CD1c-positive myeloid dendritic cell (primary cell): Measurements from ENCODE around the gene PSMF1.

ENCODE experiments used
- DNase-seq: peaks from one replicate; pipeline ENCODE4 v3.0.0-alpha.2; 2016; ENCODE audit errors: extremely low spot score

PSMF1 gene

GRCh38 chr20:1164871-1165270 lies 46.5 kb downstream of the PSMF1 start:
- no peak for DNase-seq

GRCh38 chr20:1165521-1165920 lies 47.1 kb downstream of the PSMF1 start:
- DNase-seq, result no peak

DNA sequence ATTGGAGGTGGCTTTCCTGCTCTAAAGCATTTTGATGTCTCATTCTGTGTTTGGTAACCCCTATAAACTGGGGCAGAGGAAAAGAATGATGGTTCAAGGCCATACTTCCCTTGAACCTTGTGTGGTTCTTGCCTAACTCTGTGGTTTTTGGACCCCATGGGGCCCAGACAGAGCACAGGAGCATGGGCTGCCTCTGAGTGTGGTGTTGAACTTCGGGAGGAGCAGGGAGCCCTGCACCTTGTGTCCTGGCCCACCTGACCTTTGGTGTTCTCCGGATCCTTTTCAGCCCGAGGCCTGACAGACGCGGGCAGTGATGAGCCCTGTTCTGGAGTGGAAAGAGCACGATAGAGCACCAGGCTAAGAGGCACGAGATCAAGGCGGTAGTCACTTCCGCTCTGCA lies 47.5 kb downstream of the PSMF1 start:
- DNase-seq, result no peak

GRCh38 chr20:1166948-1167720 lies 48.7 kb downstream of the PSMF1 start:
- no peak for DNase-seq

GRCh38 chr20:1169224-1169623 lies 50.8 kb downstream of the PSMF1 start:
- no peak for DNase-seq

GRCh38 chr20:1171461-1172093 lies 53.2 kb downstream of the PSMF1 start:
- no peak for DNase-seq

DNA sequence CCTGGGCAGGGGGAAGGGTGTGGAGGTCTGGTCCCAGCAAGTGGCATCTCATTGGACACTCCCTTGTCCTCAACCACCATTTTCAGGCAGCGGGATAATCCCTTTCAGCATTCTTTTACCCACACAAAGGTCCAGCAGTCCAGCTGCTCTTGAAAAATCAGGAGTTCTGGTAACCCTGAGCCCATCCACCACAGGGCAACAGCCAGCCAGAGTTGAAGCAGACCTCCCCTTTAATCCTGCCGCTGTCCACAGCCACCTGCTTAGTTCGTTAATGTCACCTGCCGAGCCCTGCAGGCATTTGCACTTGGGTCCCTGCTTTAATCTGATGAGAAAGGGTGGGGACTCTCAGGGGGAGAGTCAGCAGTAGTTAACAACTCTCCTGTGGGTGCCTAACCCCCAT lies 55.3 kb downstream of the PSMF1 start:
- DNase-seq, result no peak

- DNase-seq, result no peak
These were observed 56.4 kb downstream of the PSMF1 start for GRCh38 chr20:1174787-1175186.

DNA sequence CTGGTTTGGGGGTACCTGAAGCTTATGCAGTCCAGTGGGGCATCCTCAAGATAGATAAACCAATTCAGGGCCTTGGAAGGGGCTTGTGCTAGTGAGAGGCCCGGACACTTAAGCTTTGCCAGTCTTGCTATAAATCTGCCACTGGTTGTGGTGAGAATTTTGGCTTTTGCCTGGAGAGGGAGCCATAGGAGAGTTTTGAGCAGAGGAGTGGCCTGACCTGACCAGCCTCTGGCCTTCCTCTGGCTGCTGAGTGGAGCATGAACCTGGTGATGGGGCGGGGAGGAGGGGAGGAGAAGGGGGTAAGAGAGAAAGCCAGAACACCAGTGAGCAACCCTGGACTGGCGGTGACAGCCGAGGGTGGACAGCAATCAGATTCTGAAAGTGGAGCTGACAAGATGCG lies 59.3 kb downstream of the PSMF1 start:
- no peak for DNase-seq

DNA sequence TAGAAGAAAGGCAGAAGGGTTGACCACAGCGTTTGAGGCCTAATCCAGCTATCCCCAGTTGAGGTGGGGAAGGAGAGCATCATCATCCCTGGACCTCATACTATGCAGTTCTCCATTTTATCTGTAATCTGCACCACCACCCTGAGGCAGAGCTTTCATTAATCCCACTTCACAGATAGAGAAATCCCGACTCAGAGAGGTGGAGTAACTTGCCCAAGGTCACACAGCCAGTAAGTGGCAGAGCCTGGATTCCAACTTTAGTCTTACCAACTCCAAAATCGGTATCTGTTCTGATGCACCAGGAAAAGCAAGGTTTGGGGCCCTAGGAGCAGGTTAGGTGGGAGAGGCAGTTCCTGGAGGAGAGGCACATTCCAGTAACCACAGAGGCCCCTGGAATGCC lies 59.7 kb downstream of the PSMF1 start:
- DNase-seq, result no peak

GRCh38 chr20:1178623-1179022 lies 60.2 kb downstream of the PSMF1 start:
- DNase-seq, result no peak

DNA sequence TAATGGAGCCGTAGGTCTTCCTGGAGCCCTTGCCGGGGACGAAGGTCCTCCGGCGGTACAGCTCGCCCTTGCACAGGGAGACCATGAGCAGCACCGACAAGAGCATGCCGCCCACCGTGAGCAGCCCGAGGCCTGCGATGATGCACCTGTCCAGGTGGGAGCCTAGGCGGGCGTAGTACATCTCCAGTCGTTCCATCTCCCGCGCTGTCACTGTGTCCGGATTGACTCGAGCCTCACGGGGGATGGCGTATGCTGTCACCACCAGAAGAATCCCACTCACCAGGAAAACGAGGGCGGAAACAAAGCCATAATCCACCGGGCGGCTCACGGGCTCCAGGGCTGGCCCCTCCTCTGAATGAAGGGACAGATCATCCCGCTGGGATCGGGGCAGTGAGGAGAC lies 62.5 kb downstream of the PSMF1 start:
- no peak for DNase-seq

- DNase-seq, result peak; percentile 51
These were observed 63.7 kb downstream of the PSMF1 start for GRCh38 chr20:1182106-1182505.

DNA sequence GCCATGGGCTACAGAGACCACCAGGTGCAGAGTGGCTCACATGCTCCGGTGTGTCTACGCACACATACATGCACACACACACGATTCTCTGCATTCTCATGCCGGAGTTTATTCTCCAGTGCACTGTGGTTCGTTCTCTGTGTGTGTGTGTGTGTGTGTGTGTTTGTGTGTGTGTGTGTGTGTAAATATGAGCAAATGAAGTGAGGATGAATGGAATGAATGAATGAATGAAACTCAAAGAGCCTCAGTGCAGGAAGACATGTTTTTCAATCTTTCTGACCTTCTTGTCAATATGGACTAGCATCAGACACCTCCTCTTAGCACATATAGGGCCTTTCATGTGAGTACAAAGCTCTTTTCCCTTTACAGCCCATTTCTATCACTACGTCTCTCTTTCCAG lies 64.8 kb downstream of the PSMF1 start:
- DNase-seq, result no peak

DNA sequence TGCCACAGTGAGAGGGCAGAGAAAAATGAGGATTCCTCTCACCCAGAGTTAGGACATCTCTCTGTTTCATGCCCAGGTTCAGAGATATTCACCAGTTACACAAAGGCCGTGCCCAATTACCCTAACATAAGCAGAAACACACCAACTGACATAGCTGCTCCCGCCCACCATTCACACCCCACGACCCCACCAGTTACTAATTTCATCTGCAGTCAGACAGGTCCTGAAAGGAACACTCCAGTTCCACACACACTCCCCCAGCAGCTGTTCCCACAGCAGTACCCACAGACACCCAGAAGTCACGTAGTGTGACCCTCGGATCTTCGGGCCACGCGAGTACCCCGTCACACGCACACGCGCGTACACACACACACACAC lies 65.8 kb downstream of the PSMF1 start:
- no peak for DNase-seq

GRCh38 chr20:1184638-1185315 lies 66.4 kb downstream of the PSMF1 start, which contains the start of gene TMEM74B:
TSS of gene TMEM74B (minus strand) at chr20:1184981. CDS start at chr20:1183801, 1,180 bp downstream.
- no peak for DNase-seq

- no peak for DNase-seq
These were observed 66.9 kb downstream of the PSMF1 start for GRCh38 chr20:1185316-1185741.

DNA sequence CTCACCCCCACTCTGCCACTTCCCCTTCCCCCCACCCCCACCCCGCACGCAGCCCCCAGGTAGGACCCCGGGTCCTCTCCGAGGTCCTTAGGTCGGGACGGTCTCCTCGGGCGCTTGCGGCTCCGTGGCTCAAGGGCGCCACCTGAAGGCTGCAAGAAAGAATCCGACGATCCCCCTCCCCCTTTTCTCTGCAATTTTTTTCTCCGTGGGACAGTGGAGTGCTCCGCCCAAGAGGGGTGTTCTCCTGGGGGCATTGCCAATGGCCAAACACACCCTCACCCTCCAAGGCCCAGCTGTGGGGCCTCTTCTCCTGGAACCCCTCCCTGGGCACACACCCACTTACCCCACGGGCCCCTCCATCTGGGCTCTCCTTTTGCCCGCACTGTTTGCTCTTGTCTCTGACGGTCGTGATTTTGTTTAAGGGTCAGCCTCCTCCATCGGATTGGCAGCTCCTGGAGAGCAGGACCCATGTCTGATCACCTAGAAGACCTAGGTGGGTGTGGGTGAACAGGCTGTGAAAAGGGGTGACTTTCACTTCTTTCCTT lies 67.5 kb downstream of the PSMF1 start:
- DNase-seq, result peak; percentile 54

DNA sequence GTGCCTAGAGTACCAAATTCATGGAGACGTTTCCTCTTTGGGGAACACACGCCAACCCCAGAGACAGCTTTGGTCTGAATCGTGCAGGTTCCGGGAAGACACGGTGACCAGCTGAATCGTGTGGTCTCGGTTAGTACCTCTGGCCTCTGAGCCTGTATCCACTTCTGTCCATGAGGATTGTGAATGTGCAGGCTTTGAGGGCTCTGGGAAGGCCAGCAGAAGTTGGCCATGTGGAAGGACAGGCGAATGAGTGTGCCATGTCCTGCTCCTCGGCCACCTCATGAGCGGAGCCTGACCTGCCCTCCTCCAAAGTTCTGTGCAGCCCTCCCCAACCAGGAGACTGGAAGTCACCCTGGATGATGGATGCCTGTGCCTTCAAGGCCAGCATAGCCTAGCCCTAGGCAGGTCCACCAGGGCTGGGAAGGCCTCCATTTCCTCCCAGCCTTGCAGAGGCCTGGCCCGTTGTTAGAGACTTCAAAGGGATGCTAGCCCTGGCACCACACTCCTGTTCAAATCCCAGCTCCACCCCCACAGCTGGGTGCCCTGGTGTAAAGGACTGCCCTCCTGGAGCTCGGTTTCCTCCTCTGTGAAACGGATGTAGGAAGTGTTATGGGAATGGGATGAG lies 68.1 kb downstream of the PSMF1 start:
- no peak for DNase-seq

GRCh38 chr20:1187605-1188171 lies 69.3 kb downstream of the PSMF1 start:
- DNase-seq, result peak; percentile 14

- no peak for DNase-seq
These were observed 69.9 kb downstream of the PSMF1 start for GRCh38 chr20:1188347-1188746.

GRCh38 chr20:1189827-1190226 lies 71.4 kb downstream of the PSMF1 start:
- DNase-seq, result no peak
